Inflammatory macrophage treated with lipopolysaccharide for 1 hour (primary cell): ENCODE results near the gene SAE1.
A peak's percentile ranks its signal among the peaks of the same experiment; 100 is the strongest.
"Not testable (repeated sequence)": the region's sequence is repeated elsewhere in the genome, so short reads cannot be mapped to it uniquely, and the experiment has no call there.

Experiments used
- DNase-seq, 2 donors: peaks; one replicate each; pipeline ENCODE4 v3.0.0-alpha.2; 2020 to 2022

Gene SAE1

GRCh38 chr19:47132194-47132852, 1.7 kb downstream of the SAE1 start:
- DNase-seq, result no peak

- no peak for DNase-seq
Measured at GRCh38 chr19:47133021-47133471, 2.4 kb downstream of the SAE1 start.

- no peak for DNase-seq
Measured at GRCh38 chr19:47134545-47134944, 3.9 kb downstream of the SAE1 start.

GRCh38 chr19:47135156-47135555, 4.5 kb downstream of the SAE1 start:
- no peak for DNase-seq

GRCh38 chr19:47141252-47141651, 10.6 kb downstream of the SAE1 start:
- not testable (repeated sequence) for DNase-seq

- DNase-seq, result no peak
Measured at GRCh38 chr19:47141695-47142094, 11.1 kb downstream of the SAE1 start.

GRCh38 chr19:47142779-47143178, 12.1 kb downstream of the SAE1 start:
- DNase-seq, result no peak

GRCh38 chr19:47143322-47144073, 12.9 kb downstream of the SAE1 start:
- DNase-seq, result no peak

GRCh38 chr19:47144630-47145029, 14.0 kb downstream of the SAE1 start:
- DNase-seq, result no peak

GRCh38 chr19:47145639-47146486, 15.2 kb downstream of the SAE1 start:
- DNase-seq, result no peak

- no peak for DNase-seq
Measured at GRCh38 chr19:47146920-47147319, 16.3 kb downstream of the SAE1 start.

- no peak for DNase-seq
Measured at GRCh38 chr19:47151627-47152026, 21.0 kb downstream of the SAE1 start.

GRCh38 chr19:47152205-47152604, 21.6 kb downstream of the SAE1 start:
- no peak for DNase-seq

GRCh38 chr19:47152632-47153031, 22.0 kb downstream of the SAE1 start:
- no peak for DNase-seq

GRCh38 chr19:47153266-47153665, 22.6 kb downstream of the SAE1 start:
- no peak for DNase-seq

GRCh38 chr19:47155148-47155547, 24.5 kb downstream of the SAE1 start:
- no peak for DNase-seq

GRCh38 chr19:47156861-47157430, 26.3 kb downstream of the SAE1 start:
- DNase-seq, result peak; percentile 22 to 43

GRCh38 chr19:47157431-47158321, 27.0 kb downstream of the SAE1 start:
- peak; percentile 19 to 47 for DNase-seq

- no peak for DNase-seq
Measured at GRCh38 chr19:47158367-47158791, 27.7 kb downstream of the SAE1 start.

GRCh38 chr19:47158879-47159503, 28.4 kb downstream of the SAE1 start:
- no peak for DNase-seq

GRCh38 chr19:47161876-47162489, 31.3 kb downstream of the SAE1 start:
- no peak for DNase-seq
